Right lobe of liver (tissue), 6 donors: ENCODE results near the gene IGLL1. TPM values are rescaled to one million over a fixed set of nuclear protein-coding genes. Genes with fewer than 3 reads are reported as not detected.

Experiments
- ATAC-seq, 4 donors: fragments of 200-7000 bp; cut with Tn5 transposase; one replicate each; pipeline ENCODE4 v1.9.1; 2020; ENCODE audit warnings: mild to moderate bottlenecking in 4 of 4, moderate library complexity in 4 of 4
- DNase-seq, 3 donors: peaks; one replicate each; pipeline ENCODE4 v3.0.0-alpha.2; 2020
- H3K27ac ChIP-seq, 3 donors: fragments of 200-600 bp; one replicate each; pipeline ENCODE4 v1.8.0; 2022
- H3K27me3 ChIP-seq, 2 donors: fragments of 200-600 bp; one replicate each; pipeline ENCODE4 v1.8.0; 2022
- H3K36me3 ChIP-seq, 4 donors: fragments of 200-600 bp; sonication (generic) in 1 of 4; one replicate each; pipeline versions ENCODE4 v1.5.1 to v1.8.0; 2017 to 2022; ENCODE audit warnings: control low read depth in 1 of 4
- H3K4me1 ChIP-seq, 4 donors: fragments of 200-600 bp; sonication (generic) in 1 of 4; one replicate each; pipeline versions ENCODE4 v1.5.1 to v1.8.0; 2017 to 2022; ENCODE audit warnings: control low read depth in 1 of 4
- H3K4me3 ChIP-seq, 3 donors: fragments of 200-600 bp; one replicate each; pipeline ENCODE4 v1.8.0; 2022
- H3K9me3 ChIP-seq, 4 donors: fragments of 200-600 bp; sonication (generic) in 1 of 4; one replicate each; pipeline versions ENCODE4 v1.5.1 to v1.8.0; 2017 to 2022; ENCODE audit warnings: control low read depth in 1 of 4
- CTCF ChIP-seq, 4 donors: fragments of 200-600 bp in 3 of 4; fragments of 450-650 bp in 1 of 4; IDR thresholded peaks; one replicate each; pipeline versions ENCODE4 v1.5.1 to v1.8.0; 2016 to 2022; ENCODE audit warnings: antibody characterized with exemption in 4 of 4, mild to moderate bottlenecking in 2 of 4
- POLR2A ChIP-seq: fragments of 450-650 bp; IDR thresholded peaks from one replicate; pipeline ENCODE4 v1.6.1; 2017; ENCODE audit warnings: antibody characterized with exemption, mild to moderate bottlenecking
- WGBS: methylation state at CpG from one replicate; pipeline ENCODE4 v1.1.6; 2018; ENCODE audit warnings: low coverage, low lambda C conversion rate; ENCODE audit not compliant: insufficient coverage; ENCODE audit errors: missing lambda C conversion rate; 5-methylcytosine and 5-hydroxymethylcytosine counted together
- intact Hi-C, 2 donors: fragments of 100-400 bp; cut with DNase I; formaldehyde crosslinking; loops; one replicate each; pipeline versions ENCODE4 v1.11.2 to v1.14.1; 2022
- small RNA-seq, 2 experiments: library from RNA; depleted of rRNA; stranded (forward); fragments of <200 nt; gene quantifications; one replicate each; pipeline ENCODE3, GENCODE V24; 2016
- total RNA-seq, 6 experiments: library from RNA; depleted of rRNA in 2 of 6; stranded (reverse); fragments of >200 nt in 2 of 6; fragmentation: NEBNext Ultra II Directional in 3 of 6; extraction: Animal tissue kit (Norgen Biotek cat#: 25700) in 3 of 6; gene quantifications; one replicate each; pipeline versions ENCODE4 v1.1.0 to v1.2.4, GENCODE V29; 2016 to 2023
- donor health status: DM: no; HTN: yes; CAD: no.
- donor health status: DM: no; HTN: no; CAD: no.
- donor health status: DM: no; HTN: no; CAD: no.
- donor health status: DM: no; HTN: yes; CAD: no.
- donor health status: DM: no; HTN: yes; CAD: no.

IGLL1 gene
- total RNA-seq, 6 experiments from 2014 or later, result not detected

GRCh38 chr22:23524226-23524625, 55.9 kb downstream of the IGLL1 start:
- no peak for ATAC-seq
- H3K9me3 ChIP-seq, result no peaks in the 10 kb centered on the region
- WGBS, result 93% methylated on average over 3 of the region's 6 CpGs
- no peak overlapping the region for H3K4me3 ChIP-seq
- no peak overlapping the region for H3K27ac ChIP-seq
- intact Hi-C loops, result no loop called here
- no peaks in the 10 kb centered on the region for H3K36me3 ChIP-seq
- TF ChIP-seq POLR2A (no peak), CTCF (IDR thresholded peaks at IDR 0.05) (no peak)
- no peaks in the 10 kb centered on the region for H3K27me3 ChIP-seq
- no peak for DNase-seq
- peaks cover 0 to 10% (median 2%) of the 10 kb centered on the region in 4 donors for H3K4me1 ChIP-seq

- WGBS, result 91% methylated on average over 4 of the region's 8 CpGs
- Histone ChIP-seq H3K27me3 (no peaks in the 10 kb centered on the region), H3K27ac (no peak overlapping the region), H3K4me1 (peaks cover 0 to 10% (median 2%) of the 10 kb centered on the region in 4 donors), H3K9me3 (no peaks in the 10 kb centered on the region), H3K36me3 (no peaks in the 10 kb centered on the region), H3K4me3 (no peak overlapping the region)
- no peak for ATAC-seq
- no peak for DNase-seq
- no peak for TF ChIP-seq POLR2A
- intact Hi-C loops, result no loop called here
Observed at GRCh38 chr22:23523713-23524112, 56.4 kb downstream of the IGLL1 start.

Small RNAs within 50 kb of the gene (small RNA-seq; reads per million reads assigned to genes)
- 0 reads per million in 2 experiments for gene AP000346.3

Other genes starting within 250 kb of the IGLL1 start
- under 1 TPM in 2 of 6 experiments, not detected in 4; 0.27 to 0.47 TPM for gene DRICH1, start 52.0 kb upstream of the IGLL1 start, total RNA-seq
- gene RGL4, start 110.7 kb upstream of the IGLL1 start, total RNA-seq, result not detected
- gene ZNF70, start 170.8 kb upstream of the IGLL1 start, total RNA-seq, result 1 to 10 TPM in 2 of 6 experiments, under 1 TPM in 4; 0.51 to 1.2 (median 0.85) TPM
- gene VPREB3, start 174.1 kb upstream of the IGLL1 start, total RNA-seq, result 1 to 10 TPM in 2 of 6 experiments, under 1 TPM in 3, not detected in 1; 0.59 to 3.9 (median 0.70) TPM
- gene C22orf15, start 182.7 kb upstream of the IGLL1 start, total RNA-seq, result not detected
- 100 to 1,000 TPM; 133 to 416 (median 252) TPM for gene CHCHD10, start 187.7 kb upstream of the IGLL1 start, total RNA-seq
- 1 to 10 TPM in 2 of 6 experiments, under 1 TPM in 4; 0.59 to 1.3 (median 0.90) TPM for gene MMP11, start 192.6 kb upstream of the IGLL1 start, total RNA-seq
- 10 to 100 TPM; 19.9 to 70.2 (median 25.3) TPM for gene SMARCB1, start 206.7 kb upstream of the IGLL1 start, total RNA-seq